GM10266 (cell line): ENCODE measurements around the gene GSS.

Experiments used
- DNase-seq: peaks from one replicate; pipeline ENCODE4 v3.0.0; 2012; ENCODE audit errors: extremely low spot score
- CTCF ChIP-seq: IDR thresholded peaks from 2 replicates; pipeline ENCODE4 v1.5.1; 2012; ENCODE audit warnings: mild to moderate bottlenecking, low read depth; ENCODE audit not compliant: control insufficient read depth, insufficient read depth; ENCODE audit errors: missing control alignments

The GSS gene

GRCh38 chr20:34941226-34941625 is 14.4 kb downstream of the GSS start:
- no peak for TF ChIP-seq CTCF
- no peak for DNase-seq

GRCh38 chr20:34940081-34940481 is 15.5 kb downstream of the GSS start:
- no peak for DNase-seq
- TF ChIP-seq CTCF: no peak

GRCh38 chr20:34938466-34939163 is 17.0 kb downstream of the GSS start:
- DNase-seq: no peak
- TF ChIP-seq CTCF: no peak

- DNase-seq: no peak
- no peak for TF ChIP-seq CTCF
These were observed 23.8 kb downstream of the GSS start for GRCh38 chr20:34931771-34932170.

- TF ChIP-seq CTCF: no peak
- DNase-seq: no peak
These were observed 27.2 kb downstream of the GSS start for GRCh38 chr20:34928411-34928810.

GRCh38 chr20:34927736-34928135 is 27.9 kb downstream of the GSS start:
- no peak for DNase-seq
- no peak for TF ChIP-seq CTCF

GRCh38 chr20:34926581-34926980 is 29.0 kb downstream of the GSS start:
- DNase-seq: no peak
- no peak for TF ChIP-seq CTCF
